NCI-H69 (cell line): ENCODE results near the gene PRKCB.
A peak's percentile ranks its signal among the peaks of the same experiment; 100 is the strongest.
"Not testable (repeated sequence)": the region's sequence is repeated elsewhere in the genome, so short reads cannot be mapped to it uniquely, and the experiment has no call there.

Experiments used
- DNase-seq: peaks from one replicate; lab custom pipeline; 2025; lab: John Stamatoyannopoulos, UW

Gene PRKCB

GRCh38 chr16:24094660-24095059 is 258.9 kb downstream of the PRKCB start:
- DNase-seq, result no peak

DNA sequence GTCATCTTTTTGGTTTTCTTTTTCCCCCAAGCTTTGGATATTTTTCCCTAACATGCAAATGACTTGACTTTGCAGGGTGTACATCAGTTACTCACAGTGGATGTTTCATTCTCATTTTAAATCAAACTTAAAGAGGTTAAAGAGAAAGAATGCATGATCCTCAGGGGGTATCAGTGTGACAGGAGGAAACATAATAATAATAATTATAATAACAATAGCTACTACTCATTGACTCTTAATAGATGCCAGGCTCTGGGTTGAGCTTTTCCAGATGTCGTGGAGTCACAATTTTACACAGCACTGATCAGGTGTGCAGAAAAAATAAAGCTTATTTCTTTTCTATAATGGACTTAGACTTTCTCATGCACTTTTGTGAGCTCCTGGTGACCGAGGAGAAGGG is 263.1 kb downstream of the PRKCB start:
- DNase-seq, result peak; percentile 19

DNA sequence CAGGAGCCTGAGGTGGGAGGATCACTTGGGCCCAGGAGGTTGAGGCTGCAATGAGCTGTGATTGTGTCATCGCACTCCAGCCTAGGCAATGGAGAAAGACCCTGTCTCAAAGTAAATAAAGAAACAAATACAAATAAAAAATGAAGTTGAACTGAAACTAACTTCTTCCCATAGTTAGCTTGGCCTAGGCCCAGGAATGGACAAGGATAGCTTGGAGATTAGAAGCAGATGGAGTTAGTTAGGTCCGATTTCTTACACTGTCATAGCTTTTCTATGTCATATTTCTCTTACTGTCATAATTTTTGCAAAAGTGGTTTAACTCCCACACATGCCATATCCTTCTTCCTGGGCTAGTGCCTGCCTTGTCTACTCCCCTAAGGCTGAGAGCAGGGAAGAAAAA is 265.6 kb downstream of the PRKCB start:
- DNase-seq, result no peak

- DNase-seq, result peak; percentile 85
Observed at GRCh38 chr16:24102209-24102660, 266.5 kb downstream of the PRKCB start.

DNA sequence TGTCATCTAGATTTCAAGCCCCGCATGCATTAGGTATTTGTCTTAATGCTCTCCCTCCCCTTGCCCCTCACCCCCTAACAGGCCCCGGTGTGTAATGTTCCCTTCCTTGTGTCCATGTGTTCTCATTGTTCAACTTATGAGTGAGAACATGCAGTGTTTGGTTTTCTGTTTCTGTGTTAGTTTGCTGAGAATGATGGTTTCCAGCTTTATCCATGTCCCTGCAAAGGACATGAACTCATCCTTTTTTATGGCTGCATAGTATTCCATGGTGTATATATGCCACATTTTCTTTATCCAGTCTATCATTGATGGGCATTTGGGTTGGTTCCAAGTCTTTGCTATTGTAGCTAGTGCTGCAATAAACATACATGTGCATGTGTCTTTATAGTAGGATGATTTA is 269.7 kb downstream of the PRKCB start:
- not testable (repeated sequence) for DNase-seq

- DNase-seq, result not testable (repeated sequence)
Observed at GRCh38 chr16:24108090-24108489, 272.3 kb downstream of the PRKCB start.

GRCh38 chr16:24111724-24112302 is 276.0 kb downstream of the PRKCB start:
- no peak for DNase-seq

- DNase-seq, result no peak
Observed at GRCh38 chr16:24113115-24113745, 277.4 kb downstream of the PRKCB start.

DNA sequence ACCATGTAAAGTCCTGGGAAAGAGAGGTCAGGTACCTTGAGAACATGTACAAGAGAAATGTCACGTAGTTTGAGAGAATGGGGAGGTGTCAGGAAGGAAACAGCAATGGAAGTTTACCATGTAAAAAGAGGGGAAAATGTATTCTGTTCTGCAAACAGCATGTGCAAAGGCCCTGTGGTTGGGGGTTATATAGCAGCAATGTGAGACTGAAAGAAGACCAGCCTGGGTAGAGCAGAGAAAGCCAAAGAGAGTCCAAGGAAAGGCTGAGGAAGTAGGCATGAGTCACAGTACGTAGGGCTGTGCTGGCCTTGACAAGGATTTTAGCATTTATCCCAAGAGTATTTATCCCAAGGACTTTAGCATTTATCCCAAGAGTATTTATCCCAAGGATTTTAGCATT is 279.1 kb downstream of the PRKCB start:
- DNase-seq, result no peak

GRCh38 chr16:24116046-24116776 is 280.4 kb downstream of the PRKCB start:
- DNase-seq, result no peak

DNA sequence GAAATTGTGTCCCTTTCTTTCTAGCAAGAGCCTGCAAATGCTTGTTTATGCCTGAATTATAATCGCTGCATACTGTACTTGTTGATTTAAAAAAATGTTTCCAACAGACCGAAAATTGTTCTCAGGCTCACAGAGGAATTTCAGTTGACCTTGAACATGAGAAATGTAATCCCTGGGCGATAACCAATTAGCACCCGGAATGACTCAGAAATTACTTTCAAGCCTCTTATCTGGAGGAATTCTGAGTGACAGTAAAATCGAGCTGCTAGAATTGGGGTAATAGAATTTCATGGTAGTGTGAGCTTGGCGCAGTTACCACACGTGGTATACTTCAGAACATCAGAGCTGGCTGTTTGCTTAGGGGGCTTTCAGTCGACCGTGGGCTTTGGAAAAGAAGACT is 281.2 kb downstream of the PRKCB start:
- DNase-seq, result no peak

- DNase-seq, result no peak
Observed at GRCh38 chr16:24117680-24118079, 281.9 kb downstream of the PRKCB start.

DNA sequence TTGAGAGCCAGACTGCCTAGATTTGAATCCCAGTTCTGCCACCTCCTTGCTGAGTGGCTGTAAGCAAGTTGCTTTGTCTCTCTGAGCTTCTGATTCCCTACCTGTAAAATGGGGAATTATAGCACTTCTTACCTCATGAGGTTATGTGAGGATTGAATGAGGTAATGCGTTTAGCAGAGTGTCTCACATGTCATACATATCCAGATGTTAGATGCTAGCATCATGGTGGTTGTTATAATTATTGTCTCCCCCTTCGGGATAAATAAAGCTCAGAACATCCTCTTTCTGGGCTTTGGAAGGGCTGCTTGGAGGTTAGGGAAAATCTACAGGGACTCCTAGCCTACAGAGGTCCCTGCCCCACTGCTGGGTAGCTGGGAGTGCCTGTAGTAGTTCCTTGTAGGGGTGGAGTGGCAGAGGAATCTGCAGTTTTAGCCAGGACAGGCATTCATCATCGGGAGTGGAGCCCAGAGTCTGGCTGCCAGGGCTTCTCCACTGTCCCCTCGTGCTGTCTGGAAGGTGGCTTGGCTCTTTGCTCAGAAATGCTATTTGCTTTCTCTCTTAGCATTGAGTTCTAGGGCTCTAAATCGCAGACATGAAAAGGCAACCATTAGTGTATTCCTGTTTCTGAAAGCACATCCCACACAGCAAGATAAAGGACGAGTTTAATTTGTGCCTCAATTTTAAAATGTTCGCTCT is 282.5 kb downstream of the PRKCB start:
- no peak for DNase-seq

DNA sequence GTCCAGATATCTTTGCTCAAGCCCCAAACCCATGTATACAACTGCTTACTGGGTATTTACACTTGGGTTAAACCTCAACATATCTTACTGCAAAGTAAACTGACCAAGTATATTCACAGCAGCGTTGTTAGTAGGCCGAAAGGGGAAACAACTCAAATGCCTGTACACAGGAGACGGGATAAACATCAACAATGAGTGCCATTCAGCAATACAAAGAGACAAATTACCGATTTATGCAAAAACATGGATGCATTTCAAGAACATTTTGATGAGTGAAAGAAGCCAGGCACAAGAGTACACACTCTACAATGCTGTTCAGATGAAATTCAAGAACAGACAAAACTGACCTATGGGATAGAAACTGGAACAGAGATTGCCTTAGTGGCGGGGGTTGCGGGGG is 284.0 kb downstream of the PRKCB start:
- no peak for DNase-seq

GRCh38 chr16:24123275-24123674 is 287.5 kb downstream of the PRKCB start:
- DNase-seq, result no peak

DNA sequence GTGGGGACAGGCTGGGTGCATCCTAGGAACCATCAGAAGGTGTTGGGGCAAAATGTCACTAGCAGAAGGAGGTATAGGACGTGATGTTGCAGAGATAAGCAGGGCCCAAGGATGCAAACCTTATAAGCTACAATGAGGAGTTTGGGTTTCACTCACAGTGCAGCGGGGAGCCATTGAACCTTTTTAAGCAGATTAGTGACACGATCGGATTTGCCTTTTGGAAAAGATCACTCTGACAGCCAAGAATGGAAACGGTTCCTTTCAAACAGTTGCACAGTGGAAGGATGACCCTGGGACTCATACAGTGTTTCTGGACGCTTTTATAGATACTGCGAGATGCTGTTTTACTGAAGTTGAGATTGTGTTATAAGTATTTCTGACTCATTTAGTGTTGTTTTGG is 288.5 kb downstream of the PRKCB start:
- DNase-seq, result no peak

GRCh38 chr16:24125214-24125613 is 289.4 kb downstream of the PRKCB start:
- no peak for DNase-seq

- DNase-seq, result no peak
Observed at GRCh38 chr16:24129412-24129918, 293.7 kb downstream of the PRKCB start.

DNA sequence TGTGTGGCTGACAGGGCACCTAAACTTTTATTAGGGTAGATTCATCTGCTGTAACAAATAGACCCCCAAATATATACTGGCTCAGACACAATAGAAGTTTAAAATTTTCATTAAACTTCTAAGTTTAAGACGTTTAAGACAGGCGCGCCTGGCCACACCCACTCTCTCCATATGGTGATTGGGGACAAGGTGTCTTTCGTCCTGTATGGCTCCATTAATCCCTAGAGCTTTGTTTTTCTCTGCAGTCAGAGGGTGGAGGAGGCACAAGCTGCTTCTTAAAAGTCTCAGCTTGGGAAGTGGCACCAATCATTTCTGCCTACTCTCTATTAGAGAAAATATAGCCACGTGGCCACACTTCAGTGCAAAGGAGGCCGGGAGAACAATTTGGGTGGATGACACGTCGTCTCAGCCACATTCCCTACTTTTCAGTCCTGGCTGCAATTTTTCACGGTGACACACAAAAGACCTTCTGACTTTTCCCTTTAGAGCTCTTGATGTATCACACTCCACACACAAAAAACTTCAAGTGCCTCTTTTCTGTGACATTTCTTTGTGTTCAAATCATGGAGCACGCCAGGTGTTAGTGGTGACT is 294.8 kb downstream of the PRKCB start:
- DNase-seq, result no peak

GRCh38 chr16:24131294-24131693 is 295.5 kb downstream of the PRKCB start:
- no peak for DNase-seq

DNA sequence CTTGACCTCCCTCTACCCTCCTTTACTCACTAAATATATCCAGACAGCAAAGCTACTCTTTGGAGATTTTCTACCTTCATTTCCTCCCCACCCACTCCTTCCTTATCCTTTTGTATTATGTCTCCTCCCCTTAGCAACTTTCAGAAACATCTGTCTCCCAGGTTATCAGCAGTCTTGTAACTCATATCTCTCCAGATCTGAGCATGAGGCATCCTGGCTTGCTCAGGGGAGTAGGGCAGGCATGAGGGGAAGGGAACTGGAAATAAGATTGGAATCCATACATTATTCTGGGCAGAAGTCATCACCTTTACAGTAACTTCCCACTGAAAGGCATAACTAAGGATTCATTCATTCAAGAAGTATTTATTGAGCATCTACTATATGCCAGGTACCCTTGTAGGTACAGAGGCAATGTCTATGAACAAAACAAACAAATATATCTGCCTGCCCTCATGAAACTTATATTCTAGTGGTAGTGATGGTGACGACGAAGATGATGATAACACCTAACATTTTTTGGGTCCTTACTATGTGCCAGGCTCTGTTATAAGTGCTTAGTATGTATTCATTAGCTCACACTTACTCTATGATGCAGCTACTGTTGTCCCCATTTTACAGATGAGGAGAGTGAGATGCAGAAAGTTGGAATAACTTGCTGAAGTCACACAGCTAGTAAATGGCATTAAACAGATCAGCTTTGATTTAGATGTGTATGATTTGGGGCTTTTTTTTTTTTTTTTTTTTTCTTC is 296.4 kb downstream of the PRKCB start:
- no peak for DNase-seq

DNA sequence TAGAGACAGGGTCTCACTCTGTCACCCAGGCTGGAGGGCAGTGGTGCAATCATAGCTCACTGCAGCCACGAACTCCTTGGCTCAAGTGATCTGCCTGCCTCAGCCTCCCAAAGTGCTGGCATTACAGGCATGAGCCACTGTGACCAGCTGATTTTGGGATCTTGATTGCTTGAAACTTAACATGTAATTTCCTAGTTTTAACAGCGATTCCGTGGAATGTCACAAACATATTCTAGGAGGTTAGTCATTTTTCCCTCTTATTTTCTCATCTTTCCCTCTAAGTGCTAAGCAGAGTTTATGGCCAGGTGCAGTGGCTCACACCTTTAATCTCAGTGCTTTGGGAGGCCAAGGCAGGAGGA is 297.0 kb downstream of the PRKCB start:
- DNase-seq, result no peak
